NCI-H345 treated with DMSO at 0.1 percent for 48 hours (cell line): ENCODE measurements around the gene SH2D2A.

ENCODE experiments used
- DNase-seq: peaks from one replicate; lab custom pipeline; 2025; ENCODE audit not compliant: unreplicated experiment; lab: John Stamatoyannopoulos, UW

Gene SH2D2A

DNA sequence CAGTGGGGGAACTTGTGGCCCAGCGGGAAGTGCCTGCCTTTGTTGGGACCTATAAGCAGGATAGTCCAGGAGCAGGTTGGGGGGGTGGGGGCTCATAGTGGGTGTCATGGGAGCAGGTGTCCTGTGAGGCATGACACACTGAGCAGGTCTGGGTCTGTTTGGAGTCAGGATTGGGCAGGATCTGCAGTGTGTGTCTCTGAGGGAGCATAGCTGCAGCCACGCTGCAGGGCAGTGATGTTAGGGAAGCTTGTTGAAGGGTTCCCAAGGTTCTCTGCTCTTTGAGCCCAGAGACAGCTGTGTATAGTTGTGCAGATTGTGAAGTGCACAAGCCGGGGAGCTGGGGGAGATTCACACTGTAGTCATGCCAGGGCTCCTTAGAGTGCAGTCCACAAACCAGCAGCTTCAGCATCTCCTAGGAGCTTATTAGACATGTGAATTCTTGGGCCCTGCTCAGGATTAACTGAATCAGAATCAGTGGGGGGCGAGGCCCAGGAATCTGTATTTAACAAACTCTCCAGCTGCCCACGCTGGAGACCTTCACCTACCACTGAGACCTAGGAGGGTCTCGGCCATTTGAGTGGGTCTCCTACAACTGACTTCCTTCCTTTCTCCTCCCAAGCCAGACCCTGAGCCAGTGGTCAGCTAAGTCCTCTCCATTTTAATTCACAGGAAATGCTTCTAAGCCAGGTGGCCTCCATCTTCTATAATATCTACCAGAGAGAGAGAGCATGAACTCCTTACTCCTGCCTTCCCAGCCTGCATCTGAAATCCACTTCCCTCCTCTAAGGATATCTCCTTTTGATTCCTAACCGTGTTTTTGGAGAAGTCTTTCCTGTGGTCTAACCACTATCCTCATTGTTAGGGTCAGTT is 31.2 kb upstream of the SH2D2A start:
- DNase-seq, result no peak

DNA sequence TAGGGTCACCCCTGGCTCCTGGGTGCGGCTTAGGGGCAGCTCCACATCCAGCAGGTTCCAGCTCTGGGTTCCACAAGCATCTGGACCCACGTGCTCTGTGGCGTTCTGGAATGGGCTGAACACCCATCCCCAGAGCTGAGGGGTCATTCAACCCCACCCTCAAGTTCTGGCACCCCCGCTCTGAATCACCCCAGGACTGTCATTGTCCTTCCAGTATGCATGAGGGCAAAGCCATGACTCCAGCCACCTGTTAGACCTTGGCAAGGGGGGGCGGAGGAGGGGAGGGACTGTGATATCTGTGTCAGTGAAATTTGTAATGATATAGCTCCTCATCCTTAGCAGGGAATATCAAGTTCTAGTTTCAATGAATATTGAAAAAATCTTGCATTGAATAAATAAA is 30.0 kb upstream of the SH2D2A start:
- DNase-seq, result no peak

DNA sequence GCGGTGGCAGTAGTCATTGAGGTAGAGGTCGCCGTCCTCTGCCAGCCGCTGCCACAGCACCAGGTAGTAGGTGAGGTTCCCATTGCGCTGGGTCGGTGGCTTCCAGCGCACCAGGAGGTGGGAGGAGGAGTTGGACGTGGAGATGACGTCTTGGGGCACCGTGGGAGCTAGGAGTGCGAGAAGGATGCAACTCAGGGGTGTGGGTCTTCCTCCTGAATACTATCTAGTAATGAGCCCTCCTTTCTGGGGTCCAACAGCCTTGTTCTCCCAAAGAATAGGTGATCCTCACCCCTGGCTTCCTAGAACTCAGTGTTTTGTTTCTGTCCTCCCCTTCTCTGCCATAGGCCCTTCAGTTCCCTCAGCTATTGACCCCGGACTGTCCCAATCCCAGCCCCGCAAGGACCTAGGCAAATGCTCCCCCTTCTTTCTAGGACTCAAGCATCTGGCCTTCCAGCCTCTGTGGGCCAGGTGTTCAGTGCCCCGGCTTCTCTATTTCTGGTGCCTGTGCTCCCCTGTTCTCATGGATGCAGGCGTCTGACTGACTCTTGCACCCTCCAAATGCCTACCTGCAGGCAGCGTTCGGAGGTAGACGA is 29.4 kb upstream of the SH2D2A start:
- no peak for DNase-seq

DNA sequence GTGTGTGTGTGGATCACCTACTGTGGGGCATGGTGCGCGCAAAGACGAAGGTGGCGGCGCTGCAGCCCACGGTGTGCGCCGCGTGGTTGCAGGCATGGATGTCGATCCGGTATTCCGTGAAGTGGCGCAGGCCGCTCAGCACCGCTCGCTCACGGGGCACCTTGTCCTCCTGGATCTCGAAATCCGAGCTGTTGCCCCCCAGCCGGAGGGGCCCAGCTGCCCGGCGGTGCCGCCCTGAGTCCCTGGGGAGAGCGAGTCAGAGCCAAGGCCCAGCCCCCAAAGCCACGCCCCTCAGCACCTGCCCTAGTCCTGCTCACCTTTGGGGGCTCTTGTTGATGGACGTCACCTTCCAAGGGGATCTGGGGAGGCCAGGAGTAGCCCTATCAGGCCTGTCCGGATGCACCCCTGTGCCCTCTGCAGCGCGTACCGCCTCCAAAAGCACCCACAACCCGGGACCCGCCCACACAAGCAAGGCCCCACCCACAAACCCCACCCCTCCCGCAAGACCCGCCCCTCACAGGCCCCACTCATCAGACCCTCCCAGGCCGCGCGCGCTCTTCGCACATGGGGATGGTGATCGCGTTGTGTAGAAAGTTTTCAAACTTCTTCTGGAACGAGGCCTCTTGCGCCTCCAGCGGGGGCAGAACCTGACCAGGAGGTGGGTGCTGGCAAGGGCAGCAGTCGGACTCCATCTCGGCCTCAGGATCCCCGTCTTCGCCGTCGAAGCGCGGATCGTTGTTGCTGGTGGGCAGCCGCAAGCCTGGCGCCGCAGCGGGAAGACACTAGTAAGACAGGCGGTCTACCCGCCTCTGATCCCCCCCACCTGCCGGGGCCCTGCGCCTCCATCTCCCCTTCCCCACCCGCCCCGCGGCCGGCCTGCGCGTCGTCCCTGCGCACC is 28.7 kb upstream of the SH2D2A start:
- DNase-seq, result no peak

DNA sequence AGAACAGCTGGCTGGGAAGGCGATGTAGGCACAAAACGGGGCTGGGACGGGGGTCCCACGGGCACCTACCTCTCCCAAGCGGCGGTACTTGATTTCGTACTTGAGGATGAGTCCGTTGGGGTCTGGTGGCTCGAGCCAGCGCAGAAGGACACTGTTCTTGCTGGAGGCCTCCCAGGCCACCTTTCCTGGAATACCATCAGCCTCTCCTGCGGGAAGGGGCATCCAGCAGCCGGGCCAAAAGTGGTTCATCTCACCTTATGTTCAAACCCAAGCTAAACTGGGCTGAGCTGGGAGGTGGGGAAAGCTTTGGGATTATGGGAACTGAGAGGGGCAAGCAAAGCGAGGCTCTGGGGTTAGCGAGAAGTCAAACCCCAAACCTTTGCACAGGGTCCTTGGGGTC is 28.0 kb upstream of the SH2D2A start:
- DNase-seq, result no peak

DNA sequence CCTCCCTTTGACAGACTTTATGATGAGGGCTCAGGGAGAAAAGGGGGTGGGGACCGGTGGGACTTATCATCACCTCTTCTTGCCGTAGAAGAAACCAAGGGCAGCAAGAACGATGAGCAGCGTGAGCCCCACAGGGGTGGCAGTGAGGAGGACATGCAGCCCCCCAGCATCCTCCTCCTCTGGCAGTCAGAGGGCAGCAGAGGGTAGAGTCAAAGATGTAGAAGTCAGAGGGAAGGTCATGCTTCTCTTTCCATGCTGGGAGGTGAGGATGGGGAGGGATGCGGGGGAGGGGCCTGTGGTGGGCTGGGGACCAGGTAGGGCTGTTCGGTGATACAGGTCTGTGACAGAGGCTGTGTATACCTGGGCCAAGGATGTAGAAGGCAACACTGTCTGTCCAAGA is 27.5 kb upstream of the SH2D2A start:
- DNase-seq, result no peak

DNA sequence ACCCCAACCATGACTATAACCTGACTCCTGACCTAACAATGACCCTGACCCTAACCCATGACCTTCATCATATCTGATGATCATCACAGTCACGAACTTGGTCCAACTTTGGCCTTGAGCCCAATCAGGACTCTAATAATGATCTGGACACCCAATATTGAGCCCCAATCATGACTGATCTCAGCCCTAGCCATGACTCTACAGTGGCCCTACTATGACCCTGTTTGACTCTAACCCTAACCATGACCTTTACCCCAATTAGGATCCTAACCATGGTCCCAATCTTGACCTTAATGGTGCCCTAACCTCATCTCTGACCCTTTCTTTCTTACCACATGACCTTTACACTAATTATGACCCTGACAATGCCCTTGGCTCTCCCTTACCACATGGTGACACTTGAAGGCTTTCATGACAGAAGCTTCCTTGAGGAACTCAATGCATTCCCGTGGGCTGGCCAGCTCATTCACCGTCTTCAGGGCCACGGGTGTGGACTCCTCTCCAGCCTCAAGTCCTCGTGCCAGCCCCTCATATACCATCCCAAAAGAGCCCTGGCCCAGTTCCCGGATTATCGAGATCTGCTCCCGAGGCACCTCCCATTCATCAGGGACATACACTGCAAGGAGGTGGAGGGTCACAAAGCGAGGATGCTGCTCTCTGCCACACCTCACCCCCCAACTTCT is 26.1 kb upstream of the SH2D2A start:
- no peak for DNase-seq

DNA sequence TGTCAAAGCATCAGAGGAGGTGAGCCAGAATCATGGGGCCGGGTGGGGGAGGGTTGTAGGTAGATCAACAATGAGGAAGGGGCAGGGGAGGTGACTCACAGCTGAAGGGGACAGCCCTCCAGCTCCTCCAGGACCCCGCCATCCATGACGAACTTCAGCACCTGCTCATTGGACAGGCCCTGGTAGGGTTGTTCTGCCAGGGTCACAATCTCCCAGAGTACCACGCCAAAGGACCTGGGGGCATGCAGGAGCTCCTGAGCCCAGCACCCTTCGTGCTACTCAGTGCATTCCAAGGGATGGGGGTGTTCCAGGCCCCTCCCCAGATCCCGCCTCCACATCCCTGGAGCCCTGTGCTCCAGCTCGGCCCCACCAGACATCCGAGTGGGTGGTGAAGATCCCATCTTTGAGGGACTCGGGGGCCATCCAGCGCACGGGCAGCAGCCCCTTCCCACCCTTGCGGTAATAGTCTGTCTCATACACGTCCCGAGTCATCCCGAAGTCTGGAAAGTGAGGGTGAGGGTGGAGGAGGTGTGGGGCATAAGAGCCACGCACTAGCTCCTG is 24.7 kb upstream of the SH2D2A start:
- no peak for DNase-seq

DNA sequence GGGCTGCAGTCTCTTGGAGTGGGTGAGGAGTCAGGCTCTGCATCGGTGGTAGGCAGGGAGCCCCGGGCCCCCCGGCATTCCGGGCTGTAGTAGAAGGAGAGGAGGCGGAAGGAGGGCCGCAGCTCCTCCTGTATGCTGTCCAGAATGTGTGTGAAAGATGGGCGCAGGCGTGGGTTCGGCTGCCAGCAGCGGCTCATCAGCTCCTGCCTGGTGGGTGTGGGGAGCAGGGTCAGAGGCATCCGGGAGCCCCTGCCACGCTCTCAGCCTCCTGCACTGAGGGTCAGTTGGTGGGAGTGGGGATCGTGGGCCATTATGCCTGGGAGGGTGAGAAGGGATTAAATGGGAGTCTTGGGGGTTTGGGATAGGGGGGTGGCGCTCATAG is 24.2 kb upstream of the SH2D2A start:
- DNase-seq, result no peak

DNA sequence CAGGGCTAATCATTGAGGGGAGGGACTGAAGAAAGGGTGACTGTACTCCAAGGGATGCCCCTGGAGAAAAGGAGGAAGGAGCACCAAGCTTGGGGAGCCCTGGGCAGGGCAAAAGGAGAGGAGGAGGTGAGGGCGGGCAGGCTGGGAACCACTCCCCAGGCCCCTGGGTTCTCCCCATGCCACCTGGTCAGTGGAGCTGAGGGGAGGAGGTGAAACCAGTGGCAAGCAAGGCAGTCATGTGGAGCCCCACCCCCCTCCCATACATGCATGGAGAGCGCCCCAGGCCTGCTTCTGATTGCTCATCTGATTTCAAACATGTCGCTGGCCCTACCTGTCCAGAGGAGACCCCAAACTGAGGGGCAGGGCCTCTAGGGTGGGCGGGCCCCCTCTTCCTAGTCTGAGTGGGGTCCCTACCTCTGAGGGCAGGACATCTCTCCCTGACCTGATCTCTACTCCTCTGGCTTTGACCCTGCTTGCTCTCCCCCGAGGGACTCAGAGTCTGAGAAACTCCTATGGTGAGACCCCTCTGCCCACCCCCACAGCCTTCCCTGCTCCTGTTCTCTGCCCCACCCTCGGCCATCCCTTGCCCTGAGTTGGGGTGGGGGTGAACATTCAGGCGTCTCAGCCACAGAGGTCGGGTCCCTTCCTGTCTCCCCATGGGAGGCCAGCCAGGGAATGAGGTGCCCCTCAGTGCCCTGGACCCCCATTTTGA is 23.7 kb upstream of the SH2D2A start:
- no peak for DNase-seq

DNA sequence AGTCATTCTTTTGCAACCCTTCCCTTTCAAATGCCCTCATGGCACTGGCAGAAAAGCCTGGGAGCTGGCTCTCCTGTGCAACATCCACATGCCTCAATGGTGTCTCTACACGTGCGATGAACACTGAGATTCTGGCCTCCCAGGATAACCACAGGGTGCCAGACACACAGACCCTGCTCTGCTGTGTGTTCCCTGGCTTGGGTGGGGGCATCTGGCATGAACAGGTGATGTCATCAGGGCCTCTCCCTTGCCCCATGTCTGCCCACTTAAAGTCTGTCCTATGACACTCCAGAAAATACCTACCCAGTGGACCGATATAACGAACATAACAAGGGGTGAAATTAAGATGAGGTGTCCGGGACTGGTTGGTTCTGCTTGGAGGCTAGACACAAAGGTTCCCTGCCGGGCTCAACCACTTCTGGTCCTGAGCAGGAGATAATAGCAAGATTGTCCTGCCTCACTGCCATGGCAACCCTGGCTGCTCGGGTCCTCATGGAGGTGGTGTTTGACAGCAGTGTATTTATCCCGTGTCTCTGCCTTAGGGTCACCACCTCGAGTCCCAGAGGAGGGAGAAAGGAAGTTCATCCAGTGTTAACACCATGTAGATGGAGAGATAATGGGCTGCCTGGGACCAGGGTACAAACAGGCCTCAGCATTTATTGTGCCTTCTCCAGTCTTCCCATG is 22.9 kb upstream of the SH2D2A start:
- no peak for DNase-seq

DNA sequence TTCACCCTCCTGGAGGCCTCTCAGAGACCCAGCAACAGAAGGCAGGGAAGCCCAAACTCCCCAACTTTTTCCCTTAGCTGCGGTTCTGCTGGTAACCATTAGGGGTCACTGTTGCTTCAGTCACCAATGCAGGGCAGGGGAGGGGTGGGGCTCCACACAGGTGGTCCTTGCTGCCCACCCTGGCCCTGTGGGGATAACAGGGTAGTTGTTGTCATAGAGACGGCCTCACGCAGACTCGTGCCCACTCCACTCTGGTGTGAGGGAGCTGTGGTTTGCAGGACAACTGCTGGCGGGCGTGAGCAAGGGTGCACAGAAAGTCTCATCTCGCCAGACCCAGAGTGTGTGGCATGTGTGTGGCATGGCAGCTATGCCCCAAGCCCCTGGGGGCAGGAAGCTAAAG is 22.3 kb upstream of the SH2D2A start:
- DNase-seq, result no peak

DNA sequence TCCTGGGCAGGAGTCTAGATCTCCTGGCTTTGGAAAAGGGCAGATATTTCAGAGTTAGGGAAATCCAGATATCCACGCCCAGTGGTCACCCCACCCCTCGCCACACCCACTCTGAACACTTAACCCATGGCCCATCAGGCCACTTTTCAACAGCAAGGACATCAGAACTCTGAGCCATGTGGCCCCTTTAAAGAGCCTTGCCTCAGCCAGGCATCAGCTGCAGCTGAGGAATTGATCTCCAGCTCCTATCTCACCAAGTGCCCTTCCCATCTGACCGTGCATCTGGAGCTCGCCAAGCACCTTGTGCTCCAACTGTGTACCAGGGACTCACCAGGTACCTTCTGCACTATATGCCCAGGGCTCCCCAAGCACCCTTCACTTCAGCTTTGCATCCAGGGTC is 20.2 kb upstream of the SH2D2A start:
- no peak for DNase-seq

DNA sequence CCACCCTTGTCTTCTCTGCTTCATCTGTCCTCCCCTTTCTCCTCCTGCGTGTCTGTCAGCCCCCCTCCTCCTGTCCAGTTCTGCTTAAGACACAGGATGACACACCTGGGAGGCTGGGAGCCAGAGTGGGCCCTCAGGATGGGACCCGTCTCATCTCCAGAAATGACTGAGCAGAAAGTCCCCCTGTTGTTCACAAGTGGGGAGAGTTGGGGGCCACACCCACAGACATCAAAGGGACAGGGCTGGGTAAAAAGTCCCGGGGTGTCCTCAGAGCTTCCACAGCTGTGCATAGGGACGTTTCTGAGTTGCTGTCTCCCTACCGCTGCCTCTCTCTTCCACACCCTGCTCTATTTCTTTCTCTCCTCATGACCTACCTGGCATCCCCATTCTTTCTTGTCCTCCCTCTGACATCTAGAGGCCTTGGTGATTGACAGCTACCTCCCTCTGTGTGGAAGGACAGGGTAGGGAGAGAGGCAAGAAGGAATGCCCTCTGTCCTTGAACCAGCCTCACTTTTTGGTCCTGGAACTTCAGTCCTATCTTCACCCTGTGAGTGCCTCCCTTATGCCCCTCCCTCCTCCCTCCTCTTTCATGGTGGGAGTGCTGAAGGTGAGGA is 19.5 kb upstream of the SH2D2A start:
- DNase-seq, result no peak

DNA sequence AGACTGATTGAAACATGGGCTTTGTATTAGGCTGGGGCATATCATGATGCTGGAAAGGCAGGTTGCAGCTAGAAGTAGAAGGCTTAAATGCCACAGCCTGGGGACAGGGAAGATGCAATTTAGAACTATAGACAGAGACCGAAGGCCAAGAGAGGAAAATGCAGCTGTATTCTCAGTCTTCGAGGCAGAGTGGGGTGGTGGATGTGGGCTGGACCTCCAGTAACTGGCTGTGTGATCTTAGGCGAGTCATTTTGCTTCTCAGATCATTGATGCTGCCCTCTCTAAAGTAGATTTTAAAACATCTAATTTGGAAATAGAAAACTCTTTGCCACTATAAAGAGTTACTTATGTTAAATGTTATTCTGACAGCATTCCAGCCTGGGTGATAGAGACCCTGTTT is 17.7 kb upstream of the SH2D2A start:
- no peak for DNase-seq

DNA sequence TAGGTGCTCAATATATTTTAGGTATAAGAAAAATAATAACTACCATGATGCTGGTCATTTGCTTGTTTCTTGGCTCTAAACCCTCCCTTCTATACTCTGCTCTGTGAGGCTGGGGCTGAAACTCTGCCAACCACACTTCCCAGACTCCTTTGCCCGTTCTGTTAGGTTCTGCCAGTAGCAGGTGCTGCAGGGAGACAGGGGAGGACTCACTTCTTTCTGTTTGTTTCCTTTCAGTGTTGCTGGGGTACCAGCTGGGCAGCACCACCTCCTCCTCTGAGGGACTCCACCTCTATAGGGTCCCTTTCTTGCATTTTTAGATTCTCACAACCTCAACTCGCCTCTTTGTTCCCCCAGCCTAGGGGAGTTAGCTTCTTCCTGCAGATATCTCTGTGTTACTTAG is 17.0 kb upstream of the SH2D2A start:
- no peak for DNase-seq

DNA sequence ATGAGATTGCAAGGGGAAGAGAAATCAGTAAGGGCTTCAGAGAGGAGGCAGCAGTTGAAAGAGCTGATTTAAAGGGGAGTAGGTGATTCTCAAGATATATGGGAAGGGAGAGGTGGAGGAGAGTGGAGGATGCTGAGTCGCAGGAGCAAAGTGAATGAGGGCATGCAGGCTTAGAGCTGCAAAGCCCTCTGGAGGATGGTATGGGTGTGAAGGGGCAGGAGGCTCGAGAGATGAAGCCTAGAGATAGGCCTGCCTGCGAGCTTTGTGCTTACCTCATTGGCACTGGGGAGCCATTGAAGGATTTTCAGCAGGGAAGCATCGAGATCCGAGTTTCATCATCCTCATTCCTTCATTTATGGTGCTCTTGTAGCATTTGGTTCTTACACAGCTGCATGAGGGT is 15.8 kb upstream of the SH2D2A start:
- no peak for DNase-seq

DNA sequence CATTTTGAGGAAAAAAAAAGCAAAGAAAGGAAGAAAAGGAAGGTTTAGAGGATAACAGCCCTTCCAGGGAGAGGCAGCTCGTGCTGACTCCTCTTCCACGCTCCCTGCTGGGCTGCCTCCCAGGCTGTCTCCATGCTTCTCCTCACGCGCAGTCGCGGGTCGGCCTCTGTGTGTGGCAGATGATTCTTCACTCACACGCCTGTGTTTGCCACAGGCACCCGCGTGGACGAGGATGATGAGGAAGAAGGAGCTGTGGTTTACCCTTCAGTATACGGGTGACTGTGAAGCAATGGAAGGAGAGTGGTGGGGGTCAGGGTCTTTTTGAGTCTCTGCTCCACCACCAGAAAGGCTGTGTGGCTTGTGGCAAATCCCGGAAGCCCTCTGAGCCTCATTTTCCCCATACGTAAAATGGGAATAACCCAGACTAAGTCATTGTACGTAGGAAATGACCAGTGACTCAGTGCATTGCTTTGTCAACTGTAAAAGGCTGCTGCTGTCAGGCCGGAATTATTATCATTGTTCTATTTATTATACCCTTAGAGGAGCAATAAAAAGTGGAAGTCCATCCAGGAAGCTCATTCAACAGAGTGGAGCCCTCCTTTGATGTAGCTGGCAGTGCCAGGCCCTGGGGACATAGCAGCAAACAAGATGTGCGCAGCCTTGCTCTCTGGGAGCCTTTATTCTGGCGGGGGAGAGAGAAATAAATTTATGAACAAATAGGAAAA is 11.9 kb upstream of the SH2D2A start:
- DNase-seq, result no peak

DNA sequence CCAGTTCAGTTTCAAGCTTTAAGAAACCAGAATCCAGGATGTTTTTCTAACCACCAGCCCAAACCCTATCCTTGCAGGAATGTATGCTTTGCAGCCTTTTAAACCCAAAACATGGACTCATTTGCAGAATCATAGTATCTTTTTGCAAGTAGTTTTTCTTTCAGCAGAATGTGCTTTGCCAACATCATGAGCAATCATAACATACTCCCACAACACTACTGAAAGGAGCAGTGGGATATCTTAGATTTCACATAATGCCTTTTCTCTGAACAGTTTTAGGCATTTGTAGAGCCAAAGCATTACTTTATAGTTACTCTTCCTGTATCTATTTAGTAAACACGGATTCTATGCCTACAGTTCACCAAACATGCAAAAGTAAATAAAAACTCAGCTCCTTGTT is 10.0 kb upstream of the SH2D2A start:
- DNase-seq, result no peak
